Upper lobe of right lung (tissue), 1 donor: ENCODE measurements around the gene IGSF23. TPM values are rescaled to one million over a fixed set of nuclear protein-coding genes. Genes with fewer than 3 reads are reported as not detected.

Source experiments
- ATAC-seq: fragments of 200-7000 bp; cut with Tn5 transposase; one replicate; pipeline ENCODE4 v1.9.1; 2020; ENCODE audit warnings: mild to moderate bottlenecking, moderate library complexity
- DNase-seq: peaks from one replicate; pipeline ENCODE4 v3.0.0-alpha.2; 2020
- H3K27ac ChIP-seq: fragments of 200-600 bp; one replicate; pipeline ENCODE4 v1.8.0; 2022
- H3K27me3 ChIP-seq: fragments of 200-600 bp; one replicate; pipeline ENCODE4 v1.8.0; 2022; ENCODE audit warnings: mild to moderate bottlenecking
- H3K36me3 ChIP-seq: fragments of 200-600 bp; one replicate; pipeline ENCODE4 v1.8.0; 2022
- H3K4me1 ChIP-seq: fragments of 200-600 bp; one replicate; pipeline ENCODE4 v1.8.0; 2022
- H3K4me3 ChIP-seq: fragments of 200-600 bp; one replicate; pipeline ENCODE4 v1.8.0; 2022; ENCODE audit warnings: mild to moderate bottlenecking
- H3K9me3 ChIP-seq: fragments of 200-600 bp; one replicate; pipeline ENCODE4 v1.8.0; 2022
- intact Hi-C: fragments of 100-400 bp; cut with DNase I; formaldehyde crosslinking; loops from one replicate; pipeline ENCODE4 v1.11.0; 2022
- total RNA-seq: library from RNA; stranded (reverse); fragmentation: NEBNext Ultra II Directional; extraction: Animal tissue kit (Norgen Biotek cat#: 25700); gene quantifications from one replicate; pipeline ENCODE4 v1.2.1, GENCODE V29; 2021
- TF ChIP-seq, protein P1 (sequence below): fragments of 200-600 bp; IDR thresholded peaks from one replicate; pipeline ENCODE4 v1.8.0; 2022; ENCODE audit warnings: antibody characterized with exemption
- donor health status: DM: no; HTN: yes; CAD: no; lungs with severe emphysema.

IGSF23 gene
- total RNA-seq, 1 donor from 2014 or later = not detected

DNA sequence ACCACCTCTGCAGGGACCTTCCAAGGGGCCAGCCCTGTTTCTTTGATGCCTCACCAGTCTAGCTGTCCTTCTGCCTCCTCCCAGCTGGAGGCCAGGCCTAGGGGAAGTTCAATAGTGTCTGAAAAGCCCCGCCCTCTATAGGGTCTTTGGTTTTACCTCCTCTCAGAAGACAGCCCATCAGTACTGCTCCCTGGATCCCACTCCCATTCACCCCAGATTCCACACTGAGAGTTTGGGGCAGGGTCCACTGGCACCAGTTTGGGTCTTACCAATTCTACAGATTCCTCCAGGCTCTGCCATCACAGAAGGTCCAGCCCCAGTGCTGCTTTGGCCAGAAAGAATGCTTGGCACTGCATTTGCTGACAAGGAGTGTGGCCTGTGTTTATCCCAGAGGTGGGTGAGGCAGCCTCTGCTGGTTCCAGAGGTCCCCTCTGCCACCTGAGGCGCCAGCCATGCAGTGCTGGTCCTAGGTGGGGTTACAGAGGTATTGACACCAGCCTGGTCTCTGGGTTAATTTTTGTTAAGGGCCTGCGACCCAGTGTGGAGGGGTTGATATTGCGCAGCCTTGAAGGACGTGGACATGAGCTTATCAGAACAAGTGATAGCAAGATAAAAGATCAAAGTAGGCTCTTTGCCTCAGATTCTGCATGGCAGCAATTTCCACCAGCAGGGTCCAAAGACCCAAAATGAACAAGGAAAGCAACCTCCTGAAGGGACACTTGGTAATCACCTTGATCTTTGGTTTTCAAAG lies 41.4 kb upstream of the IGSF23 start:
- ATAC-seq (peak; percentile 41), DNase-seq (no peak)
- intact Hi-C loops = loop anchor here (5.0 kb wide), 2 partner anchors 85 to 200 kb away; no protein-coding TSS in a partner anchor
- no peak overlapping the region for H3K27ac ChIP-seq
- TF ChIP-seq, protein P1, sequence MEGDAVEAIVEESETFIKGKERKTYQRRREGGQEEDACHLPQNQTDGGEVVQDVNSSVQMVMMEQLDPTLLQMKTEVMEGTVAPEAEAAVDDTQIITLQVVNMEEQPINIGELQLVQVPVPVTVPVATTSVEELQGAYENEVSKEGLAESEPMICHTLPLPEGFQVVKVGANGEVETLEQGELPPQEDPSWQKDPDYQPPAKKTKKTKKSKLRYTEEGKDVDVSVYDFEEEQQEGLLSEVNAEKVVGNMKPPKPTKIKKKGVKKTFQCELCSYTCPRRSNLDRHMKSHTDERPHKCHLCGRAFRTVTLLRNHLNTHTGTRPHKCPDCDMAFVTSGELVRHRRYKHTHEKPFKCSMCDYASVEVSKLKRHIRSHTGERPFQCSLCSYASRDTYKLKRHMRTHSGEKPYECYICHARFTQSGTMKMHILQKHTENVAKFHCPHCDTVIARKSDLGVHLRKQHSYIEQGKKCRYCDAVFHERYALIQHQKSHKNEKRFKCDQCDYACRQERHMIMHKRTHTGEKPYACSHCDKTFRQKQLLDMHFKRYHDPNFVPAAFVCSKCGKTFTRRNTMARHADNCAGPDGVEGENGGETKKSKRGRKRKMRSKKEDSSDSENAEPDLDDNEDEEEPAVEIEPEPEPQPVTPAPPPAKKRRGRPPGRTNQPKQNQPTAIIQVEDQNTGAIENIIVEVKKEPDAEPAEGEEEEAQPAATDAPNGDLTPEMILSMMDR = no peak
- H3K4me1 ChIP-seq = no peaks in the 10 kb centered on the region
- H3K9me3 ChIP-seq = no peaks in the 10 kb centered on the region
- H3K36me3 ChIP-seq = no peaks in the 10 kb centered on the region
- no peak overlapping the region for H3K4me3 ChIP-seq
- peaks cover under 1% of the 10 kb centered on the region for H3K27me3 ChIP-seq

- intact Hi-C loops = loop anchor here (5.0 kb wide), 2 partner anchors 85 to 200 kb away; no protein-coding TSS in a partner anchor
Observed at GRCh38 chr19:44572581-44572900, 40.8 kb upstream of the IGSF23 start.

GRCh38 chr19:44573183-44573582 lies 40.2 kb upstream of the IGSF23 start:
- TF ChIP-seq, protein P1 = no peak
- no peaks in the 10 kb centered on the region for H3K36me3 ChIP-seq
- H3K4me3 ChIP-seq = no peak overlapping the region
- intact Hi-C loops = loop anchor here (5.0 kb wide), 2 partner anchors 84 to 199 kb away; no protein-coding TSS in a partner anchor
- H3K27ac ChIP-seq = no peak overlapping the region
- DNase-seq = no peak
- ATAC-seq = no peak
- no peaks in the 10 kb centered on the region for H3K27me3 ChIP-seq
- no peaks in the 10 kb centered on the region for H3K9me3 ChIP-seq
- H3K4me1 ChIP-seq = no peaks in the 10 kb centered on the region

More at GRCh38 chr19:44572581-44572900, 40.8 kb upstream of the IGSF23 start:
- ATAC-seq (no peak), DNase-seq (no peak)
- Histone ChIP-seq H3K36me3 (no peaks in the 10 kb centered on the region), H3K27me3 (no peaks in the 10 kb centered on the region), H3K4me1 (no peaks in the 10 kb centered on the region), H3K27ac (no peak overlapping the region), H3K9me3 (no peaks in the 10 kb centered on the region), H3K4me3 (no peak overlapping the region)
- TF ChIP-seq, protein P1 = no peak

DNA sequence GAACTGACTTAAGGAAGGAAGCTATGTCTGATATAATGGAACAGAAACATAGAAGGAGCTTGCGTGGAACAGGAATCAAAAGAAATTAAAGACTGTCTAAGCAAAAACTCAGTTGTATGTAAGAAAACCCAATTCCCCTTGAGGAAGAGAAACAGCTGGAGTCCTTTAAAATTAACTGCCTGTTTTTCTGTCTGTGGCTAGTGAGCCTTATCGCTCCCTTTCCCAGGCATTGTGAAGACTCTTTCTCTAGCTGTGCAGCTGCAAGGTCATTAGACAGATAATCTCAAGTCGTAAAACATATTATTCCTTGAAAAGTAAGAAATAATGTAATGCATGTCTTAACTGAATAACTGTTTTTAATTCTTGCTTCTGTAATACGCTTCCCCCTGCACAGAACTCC lies 39.7 kb upstream of the IGSF23 start:
- no peaks in the 10 kb centered on the region for H3K4me1 ChIP-seq
- no peaks in the 10 kb centered on the region for H3K36me3 ChIP-seq
- no peak for ATAC-seq
- no peak for DNase-seq
- intact Hi-C loops = loop anchor here (5.0 kb wide), 2 partner anchors 84 to 199 kb away; no protein-coding TSS in a partner anchor
- H3K27ac ChIP-seq = no peak overlapping the region
- TF ChIP-seq, protein P1 = no peak
- no peaks in the 10 kb centered on the region for H3K27me3 ChIP-seq
- H3K9me3 ChIP-seq = no peaks in the 10 kb centered on the region
- H3K4me3 ChIP-seq = no peak overlapping the region

DNA sequence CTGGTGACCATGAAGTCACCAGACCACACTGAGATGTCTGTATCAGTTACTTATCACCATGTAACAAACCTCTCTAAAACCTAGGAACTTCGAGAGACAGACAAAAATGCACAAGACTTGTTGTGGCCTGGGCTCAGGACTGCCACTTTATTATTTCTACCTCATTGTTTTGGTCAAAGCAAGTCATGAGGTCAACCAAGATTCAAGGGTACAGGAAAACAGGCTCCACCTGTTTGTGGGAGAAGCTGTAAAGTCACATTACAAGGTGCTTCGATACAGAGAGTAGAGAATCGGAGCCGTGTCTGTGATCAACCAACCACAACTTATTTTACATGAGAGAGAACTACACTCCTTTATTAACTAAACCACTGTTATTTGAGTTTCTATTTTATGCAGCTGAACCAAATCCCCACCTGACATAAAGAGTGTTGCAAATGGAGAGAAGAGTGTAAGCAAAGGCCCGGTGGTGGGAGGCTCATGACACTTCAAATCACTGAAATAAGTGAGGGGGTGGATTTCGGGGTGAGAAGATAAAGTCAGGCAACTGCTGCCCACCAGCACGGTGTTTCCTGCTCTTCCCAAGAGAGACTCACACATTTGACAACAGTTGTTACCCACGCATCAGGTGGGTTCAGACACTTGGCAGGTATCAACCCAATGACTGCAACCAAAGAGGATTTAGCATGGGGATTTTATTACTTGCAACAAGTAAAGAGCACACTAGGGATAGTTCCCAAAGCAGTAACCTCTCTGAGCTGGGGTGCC lies 39.0 kb upstream of the IGSF23 start:
- TF ChIP-seq, protein P1 = no peak
- no peaks in the 10 kb centered on the region for H3K36me3 ChIP-seq
- no peak overlapping the region for H3K4me3 ChIP-seq
- intact Hi-C loops = loop anchor here (5.0 kb wide), 2 partner anchors 83 to 198 kb away; no protein-coding TSS in a partner anchor
- H3K9me3 ChIP-seq = no peaks in the 10 kb centered on the region
- DNase-seq = no peak
- no peak overlapping the region for H3K27ac ChIP-seq
- no peaks in the 10 kb centered on the region for H3K4me1 ChIP-seq
- H3K27me3 ChIP-seq = no peaks in the 10 kb centered on the region
- no peak for ATAC-seq
